ENCODE measurements around the gene DISP2. TPM values are rescaled to one million over a fixed set of nuclear protein-coding genes. Genes with fewer than 3 reads are reported as not detected.
A peak's percentile ranks its signal among the peaks of the same experiment; 100 is the strongest.

Gene DISP2
- total RNA-seq, 1 experiment from 2014 or later, result 2.6 TPM

DNA sequence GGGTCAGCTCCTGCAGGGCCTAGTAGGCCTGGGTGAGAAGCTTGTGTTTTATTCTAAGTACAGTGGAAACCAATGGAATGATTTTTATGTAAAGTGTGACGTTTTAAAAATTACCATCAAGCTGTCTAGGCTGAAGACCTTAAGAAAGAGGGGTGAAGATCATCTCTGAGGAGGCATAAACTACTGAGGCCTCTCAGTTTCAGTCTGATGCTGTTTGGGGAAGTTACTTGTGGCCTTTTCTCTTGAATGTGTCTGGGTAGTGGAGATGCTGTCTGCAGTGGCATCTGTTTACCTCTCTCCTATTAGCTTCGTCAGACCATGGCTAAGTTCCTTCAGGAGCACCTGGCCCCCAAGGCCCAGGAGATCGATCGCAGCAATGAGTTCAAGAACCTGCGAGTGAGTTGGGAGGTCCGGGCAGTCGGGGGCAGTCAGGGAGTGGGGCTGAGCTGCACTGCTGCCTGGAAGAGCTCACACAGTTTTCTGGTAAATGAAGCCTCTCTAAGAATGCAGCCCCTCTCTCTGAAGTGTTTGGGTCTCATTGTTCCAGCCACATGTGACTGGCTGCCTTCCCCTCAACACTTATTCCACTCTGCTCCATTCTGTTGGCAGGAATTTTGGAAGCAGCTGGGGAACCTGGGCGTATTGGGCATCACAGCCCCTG, 49.4 kb downstream of the DISP2 start:
- Histone ChIP-seq H3K27ac (ENCODE audit: low read length) (no peak overlapping the region), H3K27me3 (ENCODE audit: low read length) (no peaks in the 10 kb centered on the region), H3K79me2 (ENCODE audit: low read length) (peaks cover 29% of the 10 kb centered on the region), H3K9ac (ENCODE audit: low read length) (peak overlapping the region; percentile 89), H3K9me3 (ENCODE audit: low read length) (no peaks in the 10 kb centered on the region), H3K4me3 (ENCODE audit: low read length) (peak overlapping the region; percentile 77), H4K20me1 (ENCODE audit: insufficient read depth, low read depth, low read length) (no peaks in the 10 kb centered on the region), H2AFZ (ENCODE audit: low read length) (no peak overlapping the region), H3K4me1 (ENCODE audit: low read length) (peaks cover 26% of the 10 kb centered on the region), H3K36me3 (ENCODE audit: insufficient read depth, low read length) (peaks cover 31% of the 10 kb centered on the region), H3K4me2 (ENCODE audit: low read depth, low read length, poor library complexity, severe bottlenecking) (peak overlapping the region; percentile 86), H3K9me2 (replicated peaks; ENCODE audit: insufficient read depth, low read length) (no peaks in the 10 kb centered on the region)
- peak; percentile 61 for DNase-seq

DNA sequence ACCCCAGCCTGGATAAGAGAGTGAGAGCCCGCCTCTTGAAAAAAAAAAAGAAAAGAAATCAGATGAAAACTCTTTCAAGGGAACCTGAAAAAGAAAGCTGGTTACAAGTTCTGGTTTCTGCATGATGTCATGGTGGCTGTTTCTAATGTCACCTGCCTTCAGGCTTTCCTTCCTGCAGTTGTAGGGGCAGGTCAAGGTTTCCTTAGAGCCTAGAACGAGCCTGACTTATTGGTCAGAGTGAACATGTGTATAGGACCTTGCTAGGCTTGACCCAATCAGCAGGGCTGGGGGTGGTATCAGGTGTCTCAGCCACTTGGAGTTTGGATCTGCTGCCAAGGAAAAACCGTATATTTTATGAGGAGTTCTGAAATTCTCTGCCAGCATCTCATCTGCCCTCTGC, 51.3 kb downstream of the DISP2 start:
- no peak overlapping the region for H3K4me3 ChIP-seq (ENCODE audit: low read length)
- H3K9me2 ChIP-seq (replicated peaks; ENCODE audit: insufficient read depth, low read length), result no peaks in the 10 kb centered on the region
- H3K79me2 ChIP-seq (ENCODE audit: low read length), result peaks cover 29% of the 10 kb centered on the region
- no peaks in the 10 kb centered on the region for H3K27me3 ChIP-seq (ENCODE audit: low read length)
- DNase-seq, result no peak
- H2AFZ ChIP-seq (ENCODE audit: low read length), result no peak overlapping the region
- no peak overlapping the region for H3K27ac ChIP-seq (ENCODE audit: low read length)
- no peak overlapping the region for H3K9ac ChIP-seq (ENCODE audit: low read length)
- peaks cover 26% of the 10 kb centered on the region for H3K4me1 ChIP-seq (ENCODE audit: low read length)
- peaks cover 36% of the 10 kb centered on the region for H3K36me3 ChIP-seq (ENCODE audit: insufficient read depth, low read length)
- no peaks in the 10 kb centered on the region for H3K9me3 ChIP-seq (ENCODE audit: low read length)
- no peak overlapping the region for H3K4me2 ChIP-seq (ENCODE audit: low read depth, low read length, poor library complexity, severe bottlenecking)
- H4K20me1 ChIP-seq (ENCODE audit: insufficient read depth, low read depth, low read length), result no peaks in the 10 kb centered on the region

DNA sequence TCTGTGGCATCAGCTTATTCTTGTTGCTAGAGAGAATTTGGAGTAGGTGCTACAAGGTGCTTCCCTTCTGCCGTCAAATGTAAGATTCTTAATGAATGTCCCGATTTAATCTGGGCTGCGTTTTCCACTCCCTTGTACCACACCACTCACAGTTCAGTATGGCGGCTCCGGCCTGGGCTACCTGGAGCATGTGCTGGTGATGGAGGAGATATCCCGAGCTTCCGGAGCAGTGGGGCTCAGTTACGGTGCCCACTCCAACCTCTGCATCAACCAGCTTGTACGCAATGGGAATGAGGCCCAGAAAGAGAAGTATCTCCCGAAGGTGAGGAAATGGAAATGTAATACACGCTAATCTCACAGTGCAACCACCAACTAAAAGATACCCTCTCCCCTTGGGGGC, 52.5 kb downstream of the DISP2 start:
- H3K9ac ChIP-seq (ENCODE audit: low read length), result no peak overlapping the region
- no peak for DNase-seq
- no peak overlapping the region for H3K4me2 ChIP-seq (ENCODE audit: low read depth, low read length, poor library complexity, severe bottlenecking)
- H4K20me1 ChIP-seq (ENCODE audit: insufficient read depth, low read depth, low read length), result no peaks in the 10 kb centered on the region
- no peak overlapping the region for H3K4me3 ChIP-seq (ENCODE audit: low read length)
- H3K79me2 ChIP-seq (ENCODE audit: low read length), result peaks cover 29% of the 10 kb centered on the region
- no peak overlapping the region for H3K27ac ChIP-seq (ENCODE audit: low read length)
- H2AFZ ChIP-seq (ENCODE audit: low read length), result no peak overlapping the region
- no peaks in the 10 kb centered on the region for H3K9me3 ChIP-seq (ENCODE audit: low read length)
- H3K27me3 ChIP-seq (ENCODE audit: low read length), result no peaks in the 10 kb centered on the region
- H3K36me3 ChIP-seq (ENCODE audit: insufficient read depth, low read length), result peaks cover 36% of the 10 kb centered on the region
- peaks cover 17% of the 10 kb centered on the region for H3K4me1 ChIP-seq (ENCODE audit: low read length)
- no peaks in the 10 kb centered on the region for H3K9me2 ChIP-seq (replicated peaks; ENCODE audit: insufficient read depth, low read length)

DNA sequence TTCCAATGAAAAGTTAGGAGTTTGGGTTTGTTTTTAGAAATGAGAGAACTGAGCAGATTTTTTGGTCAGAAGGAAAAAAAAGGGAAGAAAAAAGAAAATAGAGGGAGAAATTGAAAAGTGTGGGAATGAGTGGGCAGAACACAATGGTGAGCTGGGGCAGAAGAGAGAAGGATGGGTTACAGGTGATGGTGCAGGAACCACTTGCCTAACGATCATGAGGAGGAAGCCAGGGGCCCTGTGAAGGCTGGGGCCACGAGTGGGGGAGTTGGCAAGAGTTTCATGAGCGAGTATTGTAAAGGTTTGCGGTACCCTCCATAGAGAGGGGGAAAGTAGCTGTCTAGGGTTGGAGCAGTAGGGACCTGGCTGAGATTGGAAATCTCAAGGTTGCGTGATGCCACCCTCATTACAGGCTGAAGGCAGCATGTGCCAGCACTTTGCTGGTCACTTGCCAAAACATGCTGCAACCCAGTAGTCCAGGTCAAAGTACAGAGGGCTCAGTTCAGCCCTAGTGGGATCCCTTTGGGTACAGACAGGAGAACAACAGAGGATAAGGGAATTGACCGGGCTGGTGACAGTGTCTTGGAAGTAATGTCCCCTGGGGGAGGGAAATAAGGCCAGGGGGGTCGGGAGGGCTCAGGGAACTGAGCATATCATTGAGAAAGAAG, 54.2 kb downstream of the DISP2 start:
- peaks cover 7% of the 10 kb centered on the region for H3K4me1 ChIP-seq (ENCODE audit: low read length)
- no peak overlapping the region for H2AFZ ChIP-seq (ENCODE audit: low read length)
- no peak overlapping the region for H3K9ac ChIP-seq (ENCODE audit: low read length)
- H3K4me3 ChIP-seq (ENCODE audit: low read length), result no peak overlapping the region
- no peak overlapping the region for H3K4me2 ChIP-seq (ENCODE audit: low read depth, low read length, poor library complexity, severe bottlenecking)
- H3K9me3 ChIP-seq (ENCODE audit: low read length), result no peaks in the 10 kb centered on the region
- H3K9me2 ChIP-seq (replicated peaks; ENCODE audit: insufficient read depth, low read length), result no peaks in the 10 kb centered on the region
- H4K20me1 ChIP-seq (ENCODE audit: insufficient read depth, low read depth, low read length), result no peaks in the 10 kb centered on the region
- DNase-seq, result no peak
- no peak overlapping the region for H3K27ac ChIP-seq (ENCODE audit: low read length)
- H3K36me3 ChIP-seq (ENCODE audit: insufficient read depth, low read length), result peaks cover 36% of the 10 kb centered on the region
- H3K79me2 ChIP-seq (ENCODE audit: low read length), result peaks cover 13% of the 10 kb centered on the region
- H3K27me3 ChIP-seq (ENCODE audit: low read length), result no peaks in the 10 kb centered on the region

DNA sequence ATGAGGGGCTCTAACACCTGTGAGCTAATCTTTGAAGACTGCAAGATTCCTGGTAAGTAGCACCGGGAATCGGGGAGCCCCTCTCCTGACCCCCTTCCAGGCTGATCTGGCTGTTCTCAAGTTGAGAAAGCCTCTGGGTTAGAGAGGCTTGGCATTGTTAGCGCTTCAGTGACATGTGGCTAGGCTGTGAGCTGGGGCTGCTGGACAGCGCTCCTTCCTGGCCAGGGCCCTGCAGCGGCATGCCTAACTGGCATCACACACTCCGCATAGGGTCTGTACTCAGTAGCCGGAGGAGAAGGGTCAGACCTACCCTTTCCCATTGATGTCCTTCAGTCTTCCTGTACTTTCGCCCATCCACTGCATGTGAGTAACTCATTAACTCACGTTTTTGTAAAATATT, 55.0 kb downstream of the DISP2 start:
- Histone ChIP-seq H3K4me3 (ENCODE audit: low read length) (no peak overlapping the region), H4K20me1 (ENCODE audit: insufficient read depth, low read depth, low read length) (no peaks in the 10 kb centered on the region), H3K9ac (ENCODE audit: low read length) (no peak overlapping the region), H3K9me2 (replicated peaks; ENCODE audit: insufficient read depth, low read length) (no peaks in the 10 kb centered on the region), H3K27ac (ENCODE audit: low read length) (no peak overlapping the region), H3K4me2 (ENCODE audit: low read depth, low read length, poor library complexity, severe bottlenecking) (no peak overlapping the region), H3K4me1 (ENCODE audit: low read length) (no peaks in the 10 kb centered on the region), H2AFZ (ENCODE audit: low read length) (no peak overlapping the region), H3K9me3 (ENCODE audit: low read length) (no peaks in the 10 kb centered on the region), H3K79me2 (ENCODE audit: low read length) (peaks cover 5% of the 10 kb centered on the region), H3K36me3 (ENCODE audit: insufficient read depth, low read length) (peaks cover 38% of the 10 kb centered on the region), H3K27me3 (ENCODE audit: low read length) (no peaks in the 10 kb centered on the region)
- no peak for DNase-seq

DNA sequence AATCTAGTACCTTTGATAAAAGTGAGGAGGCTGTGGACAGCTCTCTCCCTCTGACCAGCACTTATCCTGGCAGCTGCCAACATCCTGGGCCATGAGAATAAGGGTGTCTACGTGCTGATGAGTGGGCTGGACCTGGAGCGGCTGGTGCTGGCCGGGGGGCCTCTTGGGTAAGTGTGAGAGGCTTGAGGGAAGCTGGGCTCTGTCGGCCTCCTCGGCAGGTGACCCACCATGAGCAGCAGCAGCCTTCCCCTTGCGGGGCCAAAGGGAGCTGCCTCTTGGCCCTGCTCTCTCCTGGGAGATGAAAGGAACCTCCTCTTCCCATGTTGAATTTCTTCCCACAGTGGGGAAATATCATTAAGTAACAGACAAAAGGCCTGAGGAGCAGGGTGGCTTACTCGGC, 56.8 kb downstream of the DISP2 start:
- H3K9ac ChIP-seq (ENCODE audit: low read length), result no peak overlapping the region
- no peaks in the 10 kb centered on the region for H3K27me3 ChIP-seq (ENCODE audit: low read length)
- H3K27ac ChIP-seq (ENCODE audit: low read length), result no peak overlapping the region
- H3K4me3 ChIP-seq (ENCODE audit: low read length), result no peak overlapping the region
- H3K4me2 ChIP-seq (ENCODE audit: low read depth, low read length, poor library complexity, severe bottlenecking), result no peak overlapping the region
- no peaks in the 10 kb centered on the region for H3K9me2 ChIP-seq (replicated peaks; ENCODE audit: insufficient read depth, low read length)
- H3K79me2 ChIP-seq (ENCODE audit: low read length), result no peaks in the 10 kb centered on the region
- no peaks in the 10 kb centered on the region for H4K20me1 ChIP-seq (ENCODE audit: insufficient read depth, low read depth, low read length)
- no peak for DNase-seq
- no peaks in the 10 kb centered on the region for H3K4me1 ChIP-seq (ENCODE audit: low read length)
- H2AFZ ChIP-seq (ENCODE audit: low read length), result no peak overlapping the region
- H3K9me3 ChIP-seq (ENCODE audit: low read length), result no peaks in the 10 kb centered on the region
- H3K36me3 ChIP-seq (ENCODE audit: insufficient read depth, low read length), result peaks cover 29% of the 10 kb centered on the region

DNA sequence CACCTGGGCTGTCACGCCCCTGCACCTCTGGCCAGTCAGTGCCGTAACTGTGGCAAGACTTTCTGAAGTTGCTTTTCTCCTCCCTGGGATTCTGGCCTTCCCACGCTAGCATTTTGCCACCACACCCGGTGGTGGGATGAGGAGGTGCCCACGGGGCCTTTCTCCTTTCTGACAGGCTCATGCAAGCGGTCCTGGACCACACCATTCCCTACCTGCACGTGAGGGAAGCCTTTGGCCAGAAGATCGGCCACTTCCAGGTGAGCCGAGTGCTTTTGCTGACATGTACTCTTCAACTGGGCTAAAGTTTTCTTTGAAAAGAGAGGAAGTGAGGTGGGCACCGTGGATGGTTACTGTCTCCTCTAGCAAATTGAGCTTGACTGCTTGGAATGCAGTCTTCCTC, 57.2 kb downstream of the DISP2 start:
- Histone ChIP-seq H4K20me1 (ENCODE audit: insufficient read depth, low read depth, low read length) (0 out of 2 replicates have a peak, but pooled peaks cover 1% of the 10 kb centered on the region), H3K27ac (ENCODE audit: low read length) (no peak overlapping the region), H3K27me3 (ENCODE audit: low read length) (no peaks in the 10 kb centered on the region), H3K4me3 (ENCODE audit: low read length) (no peak overlapping the region), H3K79me2 (ENCODE audit: low read length) (no peaks in the 10 kb centered on the region), H3K9me3 (ENCODE audit: low read length) (no peaks in the 10 kb centered on the region), H3K4me2 (ENCODE audit: low read depth, low read length, poor library complexity, severe bottlenecking) (no peak overlapping the region), H3K4me1 (ENCODE audit: low read length) (no peaks in the 10 kb centered on the region), H3K9me2 (replicated peaks; ENCODE audit: insufficient read depth, low read length) (no peaks in the 10 kb centered on the region), H3K36me3 (ENCODE audit: insufficient read depth, low read length) (peaks cover 27% of the 10 kb centered on the region), H3K9ac (ENCODE audit: low read length) (no peak overlapping the region), H2AFZ (ENCODE audit: low read length) (no peak overlapping the region)
- DNase-seq, result no peak

DNA sequence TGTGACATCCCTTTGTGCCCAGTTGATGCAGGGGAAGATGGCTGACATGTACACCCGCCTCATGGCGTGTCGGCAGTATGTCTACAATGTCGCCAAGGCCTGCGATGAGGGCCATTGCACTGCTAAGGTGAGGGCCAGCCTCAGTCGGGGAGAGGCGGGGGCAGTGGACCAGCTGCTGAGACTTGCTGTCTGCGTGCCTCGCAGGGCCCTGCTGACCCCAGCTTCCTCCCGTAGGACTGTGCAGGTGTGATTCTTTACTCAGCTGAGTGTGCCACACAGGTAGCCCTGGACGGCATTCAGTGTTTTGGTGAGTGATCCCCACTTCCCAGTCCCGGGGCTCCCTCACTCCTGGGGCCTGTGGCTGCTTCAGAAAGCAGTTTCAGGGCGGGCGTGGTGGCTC, 58.0 kb downstream of the DISP2 start:
- 0 out of 2 replicates have a peak, but pooled peaks cover 8% of the 10 kb centered on the region for H4K20me1 ChIP-seq (ENCODE audit: insufficient read depth, low read depth, low read length)
- no peak overlapping the region for H3K27ac ChIP-seq (ENCODE audit: low read length)
- H3K79me2 ChIP-seq (ENCODE audit: low read length), result no peaks in the 10 kb centered on the region
- H3K4me1 ChIP-seq (ENCODE audit: low read length), result no peaks in the 10 kb centered on the region
- H3K9me3 ChIP-seq (ENCODE audit: low read length), result no peaks in the 10 kb centered on the region
- H3K4me2 ChIP-seq (ENCODE audit: low read depth, low read length, poor library complexity, severe bottlenecking), result no peak overlapping the region
- no peak overlapping the region for H2AFZ ChIP-seq (ENCODE audit: low read length)
- peaks cover 19% of the 10 kb centered on the region for H3K36me3 ChIP-seq (ENCODE audit: insufficient read depth, low read length)
- no peak overlapping the region for H3K4me3 ChIP-seq (ENCODE audit: low read length)
- no peak overlapping the region for H3K9ac ChIP-seq (ENCODE audit: low read length)
- no peak for DNase-seq
- H3K9me2 ChIP-seq (replicated peaks; ENCODE audit: insufficient read depth, low read length), result no peaks in the 10 kb centered on the region
- H3K27me3 ChIP-seq (ENCODE audit: low read length), result no peaks in the 10 kb centered on the region
